ENCODE results near the gene PRKAR1A.

Gene PRKAR1A

GRCh38 chr17:68598074-68598473 is 85.8 kb downstream of the PRKAR1A start:
- Histone ChIP-seq H3K4me1 (ENCODE audit: low read length) (0 out of 2 replicates have a peak, but pooled peaks cover 3% of the 10 kb centered on the region), H4K20me1 (ENCODE audit: insufficient read depth, low read length) (no peaks in the 10 kb centered on the region), H2AFZ (ENCODE audit: low read length) (no peak overlapping the region), H3K4me3 (ENCODE audit: low read length) (no peak overlapping the region), H3K4me2 (ENCODE audit: low read depth, low read length) (no peak overlapping the region), H3K9ac (ENCODE audit: low read length) (no peak overlapping the region), H3K27me3 (replicated peaks; ENCODE audit: insufficient read depth, low read length) (no peaks in the 10 kb centered on the region), H3K79me2 (ENCODE audit: low read length) (no peaks in the 10 kb centered on the region), H3K9me3 (replicated peaks; ENCODE audit: insufficient read depth, low read length) (no peaks in the 10 kb centered on the region), H3F3A (ENCODE audit: insufficient read depth, low read length) (no peaks in the 10 kb centered on the region), H3K27ac (ENCODE audit: low read length) (no peak overlapping the region), H3K36me3 (replicated peaks; ENCODE audit: insufficient read depth, low read length) (no peaks in the 10 kb centered on the region), H3K9me2 (replicated peaks; ENCODE audit: insufficient read depth, low read length) (no peaks in the 10 kb centered on the region)
- TF ChIP-seq EZH2phosphoT487 (IDR thresholded peaks at IDR 0.05; ENCODE audit: low read length), result no peak
- DNase-seq, result no peak

DNA sequence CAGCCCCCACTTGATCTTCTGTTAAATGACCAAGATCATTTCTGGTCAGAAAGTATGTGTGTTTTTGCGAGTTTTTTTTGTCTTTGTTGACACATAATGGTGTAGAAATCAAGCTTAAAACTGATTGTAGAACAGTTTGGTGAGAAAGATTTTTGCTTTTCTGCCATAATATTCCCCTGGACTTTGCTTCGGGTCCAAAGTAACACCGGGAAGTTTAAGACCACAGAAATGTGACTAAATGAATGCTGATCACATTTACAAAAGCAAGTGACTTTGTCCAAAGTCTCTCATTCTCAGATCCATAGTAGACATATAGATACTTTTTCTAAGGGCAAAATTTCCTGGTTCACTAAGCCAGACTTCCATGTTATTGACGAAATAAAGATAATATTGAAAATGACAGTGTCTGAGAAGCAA is 86.3 kb downstream of the PRKAR1A start:
- Histone ChIP-seq H3K4me3 (ENCODE audit: low read length) (no peak overlapping the region), H3K9me3 (replicated peaks; ENCODE audit: insufficient read depth, low read length) (no peaks in the 10 kb centered on the region), H3K27me3 (replicated peaks; ENCODE audit: insufficient read depth, low read length) (no peaks in the 10 kb centered on the region), H4K20me1 (ENCODE audit: insufficient read depth, low read length) (no peaks in the 10 kb centered on the region), H3K4me1 (ENCODE audit: low read length) (0 out of 2 replicates have a peak, but pooled peaks cover 3% of the 10 kb centered on the region), H3K27ac (ENCODE audit: low read length) (no peak overlapping the region), H3K9me2 (replicated peaks; ENCODE audit: insufficient read depth, low read length) (no peaks in the 10 kb centered on the region), H3F3A (ENCODE audit: insufficient read depth, low read length) (no peaks in the 10 kb centered on the region), H3K79me2 (ENCODE audit: low read length) (no peaks in the 10 kb centered on the region), H3K9ac (ENCODE audit: low read length) (no peak overlapping the region), H2AFZ (ENCODE audit: low read length) (no peak overlapping the region), H3K4me2 (ENCODE audit: low read depth, low read length) (no peak overlapping the region), H3K36me3 (replicated peaks; ENCODE audit: insufficient read depth, low read length) (no peaks in the 10 kb centered on the region)
- TF ChIP-seq EZH2phosphoT487 (IDR thresholded peaks at IDR 0.05; ENCODE audit: low read length) (no peak), CTCF (IDR thresholded peaks at IDR 0.05; ENCODE audit: low read length) (no peak), EZH2 (optimal IDR thresholded peaks at IDR 0.05; ENCODE audit: low read depth, low read length) (no peak)
- DNase-seq, result no peak

GRCh38 chr17:68599091-68599490 is 86.9 kb downstream of the PRKAR1A start:
- Histone ChIP-seq H3K79me2 (ENCODE audit: low read length) (no peaks in the 10 kb centered on the region), H3K4me1 (ENCODE audit: low read length) (0 out of 2 replicates have a peak, but pooled peaks cover 3% of the 10 kb centered on the region), H3F3A (ENCODE audit: insufficient read depth, low read length) (no peaks in the 10 kb centered on the region), H3K36me3 (replicated peaks; ENCODE audit: insufficient read depth, low read length) (no peaks in the 10 kb centered on the region), H3K9ac (ENCODE audit: low read length) (no peak overlapping the region), H3K9me2 (replicated peaks; ENCODE audit: insufficient read depth, low read length) (no peaks in the 10 kb centered on the region), H4K20me1 (ENCODE audit: insufficient read depth, low read length) (no peaks in the 10 kb centered on the region), H3K4me2 (ENCODE audit: low read depth, low read length) (no peak overlapping the region), H3K27ac (ENCODE audit: low read length) (no peak overlapping the region), H3K9me3 (replicated peaks; ENCODE audit: insufficient read depth, low read length) (no peaks in the 10 kb centered on the region), H3K4me3 (ENCODE audit: low read length) (no peak overlapping the region), H3K27me3 (replicated peaks; ENCODE audit: insufficient read depth, low read length) (no peaks in the 10 kb centered on the region), H2AFZ (ENCODE audit: low read length) (no peak overlapping the region)
- TF ChIP-seq EZH2 (optimal IDR thresholded peaks at IDR 0.05; ENCODE audit: low read depth, low read length), result no peak
- DNase-seq, result no peak

DNA sequence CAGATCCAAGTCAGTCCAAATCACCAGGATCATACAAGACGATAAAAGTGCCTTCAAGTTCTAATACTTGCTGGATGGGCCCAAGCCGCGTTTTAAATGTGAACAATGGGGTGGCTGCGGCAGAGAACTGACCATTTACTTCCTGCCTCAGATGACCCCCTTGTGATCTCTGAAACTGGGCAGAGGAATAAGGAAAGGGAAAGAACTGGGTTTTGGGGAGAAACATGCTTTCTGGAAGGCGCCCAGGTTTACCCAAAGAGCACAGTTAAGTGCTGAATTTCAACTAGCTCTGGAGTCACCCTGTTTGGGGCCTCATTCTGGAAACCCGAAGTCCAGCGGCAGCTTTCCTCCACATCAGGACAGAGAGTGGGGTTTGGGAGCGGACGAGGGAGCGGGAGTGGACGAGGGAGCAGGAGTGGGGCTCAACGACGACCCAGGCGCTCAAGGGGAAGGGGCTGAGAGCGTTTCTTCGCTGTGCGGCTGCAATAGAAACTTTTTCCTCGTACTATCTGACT is 87.4 kb downstream of the PRKAR1A start:
- TF ChIP-seq CTCF (IDR thresholded peaks at IDR 0.05; ENCODE audit: low read length) (no peak), EZH2phosphoT487 (IDR thresholded peaks at IDR 0.05; ENCODE audit: low read length) (no peak), EZH2 (optimal IDR thresholded peaks at IDR 0.05; ENCODE audit: low read depth, low read length) (no peak)
- H3K4me3 ChIP-seq (ENCODE audit: low read length), result no peak overlapping the region

More for the DNA sequence above, 87.4 kb downstream of the PRKAR1A start:
- Histone ChIP-seq H3K27ac (ENCODE audit: low read length) (no peak overlapping the region), H3K9me2 (replicated peaks; ENCODE audit: insufficient read depth, low read length) (no peaks in the 10 kb centered on the region), H4K20me1 (ENCODE audit: insufficient read depth, low read length) (no peaks in the 10 kb centered on the region), H3K79me2 (ENCODE audit: low read length) (no peaks in the 10 kb centered on the region), H3K4me1 (ENCODE audit: low read length) (0 out of 2 replicates have a peak, but pooled peaks cover 3% of the 10 kb centered on the region), H3K4me2 (ENCODE audit: low read depth, low read length) (peak overlapping the region; percentile 97; the same call in 1 of the 2 replicates), H3F3A (ENCODE audit: insufficient read depth, low read length) (no peaks in the 10 kb centered on the region), H3K27me3 (replicated peaks; ENCODE audit: insufficient read depth, low read length) (no peaks in the 10 kb centered on the region), H3K36me3 (replicated peaks; ENCODE audit: insufficient read depth, low read length) (no peaks in the 10 kb centered on the region), H3K9ac (ENCODE audit: low read length) (no peak overlapping the region), H2AFZ (ENCODE audit: low read length) (peak overlapping the region; percentile 78; the same call in 1 of the 2 replicates), H3K9me3 (replicated peaks; ENCODE audit: insufficient read depth, low read length) (no peaks in the 10 kb centered on the region)
- no peak for DNase-seq

Data from MM.1S (cell line).